Measurements from ENCODE around the gene PRR5L. TPM values are rescaled to one million over a fixed set of nuclear protein-coding genes. Genes with fewer than 3 reads are reported as not detected.
A peak's percentile ranks its signal among the peaks of the same experiment; 100 is the strongest.

The PRR5L gene
- total and polyA plus RNA-seq, 9 of the 15 experiments (the other 6 are each of a cell fraction or from before 2014, with no cell fraction given) = 0.11 to 0.60 (median 0.36) TPM; not detected in 2

- TF ChIP-seq, protein P1, sequence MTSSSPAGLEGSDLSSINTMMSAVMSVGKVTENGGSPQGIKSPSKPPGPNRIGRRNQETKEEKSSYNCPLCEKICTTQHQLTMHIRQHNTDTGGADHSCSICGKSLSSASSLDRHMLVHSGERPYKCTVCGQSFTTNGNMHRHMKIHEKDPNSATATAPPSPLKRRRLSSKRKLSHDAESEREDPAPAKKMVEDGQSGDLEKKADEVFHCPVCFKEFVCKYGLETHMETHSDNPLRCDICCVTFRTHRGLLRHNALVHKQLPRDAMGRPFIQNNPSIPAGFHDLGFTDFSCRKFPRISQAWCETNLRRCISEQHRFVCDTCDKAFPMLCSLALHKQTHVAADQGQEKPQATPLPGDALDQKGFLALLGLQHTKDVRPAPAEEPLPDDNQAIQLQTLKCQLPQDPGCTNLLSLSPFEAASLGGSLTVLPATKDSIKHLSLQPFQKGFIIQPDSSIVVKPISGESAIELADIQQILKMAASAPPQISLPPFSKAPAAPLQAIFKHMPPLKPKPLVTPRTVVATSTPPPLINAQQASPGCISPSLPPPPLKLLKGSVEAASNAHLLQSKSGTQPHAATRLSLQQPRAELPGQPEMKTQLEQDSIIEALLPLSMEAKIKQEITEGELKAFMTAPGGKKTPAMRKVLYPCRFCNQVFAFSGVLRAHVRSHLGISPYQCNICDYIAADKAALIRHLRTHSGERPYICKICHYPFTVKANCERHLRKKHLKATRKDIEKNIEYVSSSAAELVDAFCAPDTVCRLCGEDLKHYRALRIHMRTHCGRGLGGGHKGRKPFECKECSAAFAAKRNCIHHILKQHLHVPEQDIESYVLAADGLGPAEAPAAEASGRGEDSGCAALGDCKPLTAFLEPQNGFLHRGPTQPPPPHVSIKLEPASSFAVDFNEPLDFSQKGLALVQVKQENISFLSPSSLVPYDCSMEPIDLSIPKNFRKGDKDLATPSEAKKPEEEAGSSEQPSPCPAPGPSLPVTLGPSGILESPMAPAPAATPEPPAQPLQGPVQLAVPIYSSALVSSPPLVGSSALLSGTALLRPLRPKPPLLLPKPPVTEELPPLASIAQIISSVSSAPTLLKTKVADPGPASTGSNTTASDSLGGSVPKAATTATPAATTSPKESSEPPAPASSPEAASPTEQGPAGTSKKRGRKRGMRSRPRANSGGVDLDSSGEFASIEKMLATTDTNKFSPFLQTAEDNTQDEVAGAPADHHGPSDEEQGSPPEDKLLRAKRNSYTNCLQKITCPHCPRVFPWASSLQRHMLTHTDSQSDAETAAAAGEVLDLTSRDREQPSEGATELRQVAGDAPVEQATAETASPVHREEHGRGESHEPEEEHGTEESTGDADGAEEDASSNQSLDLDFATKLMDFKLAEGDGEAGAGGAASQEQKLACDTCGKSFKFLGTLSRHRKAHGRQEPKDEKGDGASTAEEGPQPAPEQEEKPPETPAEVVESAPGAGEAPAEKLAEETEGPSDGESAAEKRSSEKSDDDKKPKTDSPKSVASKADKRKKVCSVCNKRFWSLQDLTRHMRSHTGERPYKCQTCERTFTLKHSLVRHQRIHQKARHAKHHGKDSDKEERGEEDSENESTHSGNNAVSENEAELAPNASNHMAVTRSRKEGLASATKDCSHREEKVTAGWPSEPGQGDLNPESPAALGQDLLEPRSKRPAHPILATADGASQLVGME (CRISPR knock-in tag; IDR thresholded peaks at IDR 0.05) = peak; percentile 76; the same call in 1 of the 2 replicates
- no peak for TF ChIP-seq SMARCE1 (IDR thresholded peaks at IDR 0.05)
- no peak for TF ChIP-seq ZNF316 (IDR thresholded peaks at IDR 0.05)
- TF ChIP-seq ILF3 (IDR thresholded peaks at IDR 0.05; ENCODE audit: borderline replicate concordance) = no peak; the same call in 1 of the 2 replicates
- TF ChIP-seq, protein P2, sequence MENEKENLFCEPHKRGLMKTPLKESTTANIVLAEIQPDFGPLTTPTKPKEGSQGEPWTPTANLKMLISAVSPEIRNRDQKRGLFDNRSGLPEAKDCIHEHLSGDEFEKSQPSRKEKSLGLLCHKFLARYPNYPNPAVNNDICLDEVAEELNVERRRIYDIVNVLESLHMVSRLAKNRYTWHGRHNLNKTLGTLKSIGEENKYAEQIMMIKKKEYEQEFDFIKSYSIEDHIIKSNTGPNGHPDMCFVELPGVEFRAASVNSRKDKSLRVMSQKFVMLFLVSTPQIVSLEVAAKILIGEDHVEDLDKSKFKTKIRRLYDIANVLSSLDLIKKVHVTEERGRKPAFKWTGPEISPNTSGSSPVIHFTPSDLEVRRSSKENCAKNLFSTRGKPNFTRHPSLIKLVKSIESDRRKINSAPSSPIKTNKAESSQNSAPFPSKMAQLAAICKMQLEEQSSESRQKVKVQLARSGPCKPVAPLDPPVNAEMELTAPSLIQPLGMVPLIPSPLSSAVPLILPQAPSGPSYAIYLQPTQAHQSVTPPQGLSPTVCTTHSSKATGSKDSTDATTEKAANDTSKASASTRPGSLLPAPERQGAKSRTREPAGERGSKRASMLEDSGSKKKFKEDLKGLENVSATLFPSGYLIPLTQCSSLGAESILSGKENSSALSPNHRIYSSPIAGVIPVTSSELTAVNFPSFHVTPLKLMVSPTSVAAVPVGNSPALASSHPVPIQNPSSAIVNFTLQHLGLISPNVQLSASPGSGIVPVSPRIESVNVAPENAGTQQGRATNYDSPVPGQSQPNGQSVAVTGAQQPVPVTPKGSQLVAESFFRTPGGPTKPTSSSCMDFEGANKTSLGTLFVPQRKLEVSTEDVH (IDR thresholded peaks at IDR 0.05; ENCODE audit: low read depth, partially characterized antibody) = peak; percentile 73
- TF ChIP-seq ZMIZ1 (IDR thresholded peaks at IDR 0.05; ENCODE audit: low read depth in 2 of 2, low read length in 2 of 2) = peak in 1 of 2 experiments; percentile 57; a peak in 2 of 4 replicates
- TF ChIP-seq ZNF586 (CRISPR knock-in tag; conservative IDR thresholded peaks at IDR 0.05) = no peak
- TF ChIP-seq MCM3 (IDR thresholded peaks at IDR 0.05) = no peak
- no peak for TF ChIP-seq CHD4 (IDR thresholded peaks at IDR 0.05; ENCODE audit: insufficient read depth, insufficient replicate concordance, low read depth, low read length, poor library complexity, severe bottlenecking)
These were observed 213.9 kb downstream of the PRR5L start, which contains the start of gene TRAF6 (continued) for GRCh38 chr11:36509694-36510593.

Data from K562 (cell line).